Activated naive CD8-positive, alpha-beta T cell treated with anti-CD3 and anti-CD28 coated beads for 36 hours (primary cell): ENCODE results near the gene LDLRAD4. TPM values are rescaled to one million over a fixed set of nuclear protein-coding genes. Genes with fewer than 3 reads are reported as not detected.
A peak's percentile ranks its signal among the peaks of the same experiment; 100 is the strongest.

Experiments
- DNase-seq: peaks from one replicate; pipeline ENCODE4 v3.0.0; 2021
- H3K27ac Mint-ChIP-seq: one replicate; pipeline ENCODE4 v1.8.0; 2022; ENCODE audit warnings: mild to moderate bottlenecking, moderate library complexity, mixed read lengths
- H3K27me3 Mint-ChIP-seq: one replicate; pipeline ENCODE4 v1.8.0; 2022; ENCODE audit warnings: mild to moderate bottlenecking, mixed read lengths
- H3K36me3 Mint-ChIP-seq: one replicate; pipeline ENCODE4 v1.8.0; 2021; ENCODE audit warnings: mild to moderate bottlenecking, mixed read lengths
- H3K4me1 Mint-ChIP-seq: one replicate; pipeline ENCODE4 v1.8.0; 2021; ENCODE audit warnings: mixed read lengths
- H3K4me3 Mint-ChIP-seq: one replicate; pipeline ENCODE4 v1.8.0; 2022; ENCODE audit warnings: mild to moderate bottlenecking, moderate library complexity, mixed read lengths
- H3K9me3 Mint-ChIP-seq: one replicate; pipeline ENCODE4 v1.8.0; 2022; ENCODE audit warnings: mixed read lengths
- total RNA-seq, 2 experiments: library from RNA; stranded (reverse); gene quantifications; one replicate each; pipeline ENCODE4 v1.2.3, GENCODE V29; 2021

The LDLRAD4 gene
- 10 to 100 TPM; 27.4 to 27.5 TPM for total RNA-seq

DNA sequence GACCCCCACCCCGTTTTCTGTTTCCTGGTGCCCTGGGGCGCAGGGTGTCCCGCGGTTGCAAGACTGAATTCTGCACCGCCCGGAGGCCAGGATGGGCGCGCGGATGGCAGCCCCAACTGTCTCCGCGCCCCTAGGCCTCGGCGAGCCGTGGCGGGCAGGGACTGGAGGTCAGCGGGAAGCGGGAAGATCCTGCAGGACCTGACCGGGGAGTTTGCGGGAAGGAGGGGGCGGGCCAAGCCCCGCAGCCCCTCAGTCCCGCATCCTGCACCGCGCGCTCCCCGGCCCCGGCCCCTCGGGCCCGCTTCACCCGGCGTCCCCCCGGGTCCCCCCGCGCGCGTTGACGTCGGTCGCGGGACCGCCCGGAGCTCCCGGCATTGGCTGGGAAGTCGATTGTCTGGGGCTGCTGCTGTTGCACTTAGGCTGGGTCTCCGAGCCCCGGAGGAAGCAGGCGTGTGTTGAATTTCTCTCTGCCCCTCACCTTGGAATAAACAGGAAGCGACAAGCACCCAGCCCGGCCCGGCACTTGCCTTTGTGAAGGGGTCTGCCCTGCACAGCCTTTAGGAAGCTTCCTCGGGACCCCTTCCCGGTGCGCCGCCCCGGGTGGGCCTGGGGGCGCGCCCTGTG lies at the start of gene LDLRAD4:
Gene LDLRAD4, plus strand, starts transcription at position 393 of the 624 bp plus-strand sequence.
- peaks cover 43% of the 10 kb centered on the region for H3K27me3 Mint-ChIP-seq
- peak within 1 kb of the TSS; percentile 76 for H3K4me3 Mint-ChIP-seq
- H3K27ac Mint-ChIP-seq = peak within 1 kb of the TSS; percentile 34
- H3K4me1 Mint-ChIP-seq = peaks cover 43% of the 10 kb centered on the region
- no peaks in the 10 kb centered on the region for H3K9me3 Mint-ChIP-seq
- H3K36me3 Mint-ChIP-seq = peaks cover 2% of the 10 kb centered on the region
- DNase-seq = peak; percentile 42

DNA sequence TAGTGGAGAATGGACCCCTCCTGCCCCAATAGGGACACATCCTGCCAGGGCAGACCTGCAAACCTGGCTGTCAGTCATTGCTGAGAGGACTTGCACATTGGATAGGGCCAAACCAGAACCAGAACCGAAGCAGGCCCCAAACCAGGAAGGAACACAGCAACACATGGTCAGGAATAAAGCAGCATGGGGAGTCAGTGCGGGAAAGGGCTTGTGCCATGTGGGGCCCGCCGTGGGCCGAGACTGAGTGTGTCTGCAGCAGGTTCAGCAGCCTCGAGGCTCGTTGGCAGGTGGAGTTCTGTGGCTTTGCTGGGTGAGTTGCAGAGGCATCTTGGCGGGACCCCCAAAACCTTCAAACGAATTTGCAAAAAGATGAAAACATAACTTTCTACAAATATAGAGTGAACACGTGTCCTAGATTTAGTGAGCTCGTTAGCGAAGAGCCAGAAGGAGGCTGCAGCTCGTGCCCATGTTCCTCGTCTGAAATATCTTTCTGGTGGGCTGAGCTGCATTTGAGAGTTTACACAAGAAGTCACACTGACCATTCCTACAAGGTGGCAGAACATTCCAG lies 44.9 kb upstream of the LDLRAD4 start:
- H3K4me1 Mint-ChIP-seq = peaks cover 11% of the 10 kb centered on the region
- H3K4me3 Mint-ChIP-seq = no peak overlapping the region
- no peaks in the 10 kb centered on the region for H3K9me3 Mint-ChIP-seq
- H3K27me3 Mint-ChIP-seq = no peaks in the 10 kb centered on the region
- H3K27ac Mint-ChIP-seq = no peak overlapping the region
- H3K36me3 Mint-ChIP-seq = no peaks in the 10 kb centered on the region
- DNase-seq = no peak

DNA sequence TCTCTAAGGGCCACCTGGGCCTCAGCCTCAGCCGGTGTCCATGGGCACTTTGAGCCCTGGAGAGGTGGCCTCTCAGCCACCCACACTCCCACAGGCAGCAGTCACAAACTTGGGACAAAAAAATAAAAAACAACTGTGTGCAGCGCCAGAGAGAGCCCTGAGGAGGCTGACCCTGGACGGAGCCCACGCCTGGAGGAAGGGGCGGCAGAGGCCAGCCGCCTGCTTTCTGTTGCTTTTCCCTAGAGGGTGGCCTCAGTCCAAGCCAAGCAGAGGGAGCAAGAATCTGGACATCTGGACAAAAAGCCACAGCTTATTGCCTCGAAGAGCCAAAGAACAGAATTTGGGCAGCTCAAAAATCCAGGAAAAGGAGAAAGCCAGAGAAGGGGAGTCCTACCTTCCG lies 43.3 kb upstream of the LDLRAD4 start:
- no peaks in the 10 kb centered on the region for H3K27me3 Mint-ChIP-seq
- no peak overlapping the region for H3K4me3 Mint-ChIP-seq
- H3K9me3 Mint-ChIP-seq = no peaks in the 10 kb centered on the region
- no peaks in the 10 kb centered on the region for H3K36me3 Mint-ChIP-seq
- H3K27ac Mint-ChIP-seq = no peak overlapping the region
- no peak for DNase-seq
- peaks cover 15% of the 10 kb centered on the region for H3K4me1 Mint-ChIP-seq

DNA sequence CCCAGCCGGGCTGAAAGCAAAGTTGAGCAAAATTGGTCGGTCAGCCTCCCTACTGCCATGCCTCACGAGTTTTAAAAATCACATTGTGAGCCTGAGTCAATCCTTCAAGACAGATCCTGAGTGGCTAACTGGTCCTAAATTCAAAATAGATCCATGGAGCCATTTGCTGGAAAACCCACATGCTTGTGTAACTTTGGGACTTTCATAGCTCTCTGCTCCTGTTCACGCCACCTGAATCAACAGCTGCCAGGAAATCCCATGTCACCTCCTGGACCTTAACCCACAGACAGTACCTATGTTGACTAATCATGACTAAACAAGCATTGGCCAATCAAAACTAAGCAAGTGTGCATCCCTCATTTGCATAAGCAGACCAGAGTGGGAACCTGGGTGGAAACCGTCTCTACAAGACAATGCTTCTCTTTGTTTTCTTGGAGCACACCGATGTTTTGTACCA lies 42.8 kb upstream of the LDLRAD4 start:
- Mint-ChIP-seq H3K27ac (no peak overlapping the region), H3K27me3 (no peaks in the 10 kb centered on the region), H3K4me3 (no peak overlapping the region), H3K36me3 (no peaks in the 10 kb centered on the region), H3K4me1 (peaks cover 17% of the 10 kb centered on the region), H3K9me3 (no peaks in the 10 kb centered on the region)
- DNase-seq = no peak

DNA sequence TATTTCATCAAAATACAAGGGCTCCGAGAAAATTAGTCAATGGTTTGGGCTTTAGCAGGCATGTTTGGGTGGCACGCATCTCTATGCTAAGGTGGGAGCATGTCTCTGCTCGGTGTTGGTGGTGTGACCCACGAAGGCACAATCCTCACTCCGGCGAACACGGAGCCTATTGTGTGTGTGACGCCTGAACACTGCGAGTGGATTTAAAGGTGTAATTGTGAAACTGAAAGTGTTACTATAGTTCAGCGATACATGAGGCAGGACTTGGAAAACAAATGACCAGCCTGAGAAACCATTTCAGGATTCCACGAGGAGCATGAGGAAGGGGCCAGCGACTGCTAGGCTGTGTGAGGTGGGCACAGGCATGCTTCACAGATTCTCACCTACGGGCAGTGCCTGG lies 41.7 kb upstream of the LDLRAD4 start:
- Mint-ChIP-seq H3K27ac (no peak overlapping the region), H3K36me3 (no peaks in the 10 kb centered on the region)
- DNase-seq = no peak

DNA sequence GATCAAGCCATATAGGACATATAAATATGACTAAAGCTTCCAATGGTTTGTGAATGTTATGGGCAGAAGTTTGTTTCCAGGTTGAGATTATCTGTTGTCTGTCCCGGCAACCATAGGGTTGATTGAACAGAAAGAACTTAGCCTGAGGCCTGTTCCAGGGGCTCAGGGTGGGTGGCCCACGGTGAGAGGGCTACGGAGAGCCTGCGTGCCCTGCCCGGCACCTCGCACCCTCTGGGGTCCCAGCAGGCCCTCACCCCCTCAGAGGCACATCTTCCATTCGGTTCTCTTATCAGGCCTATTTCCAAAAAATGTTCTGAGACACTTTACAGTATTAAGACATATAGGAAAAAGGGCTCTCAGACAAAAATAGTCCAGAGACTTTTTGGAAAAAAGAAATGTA lies 40.4 kb upstream of the LDLRAD4 start:
- Mint-ChIP-seq H3K4me3 (no peak overlapping the region), H3K36me3 (no peaks in the 10 kb centered on the region), H3K27me3 (no peaks in the 10 kb centered on the region), H3K9me3 (no peaks in the 10 kb centered on the region), H3K4me1 (peaks cover 17% of the 10 kb centered on the region), H3K27ac (no peak overlapping the region)
- DNase-seq = no peak

More for the DNA sequence above, 41.7 kb upstream of the LDLRAD4 start:
- no peak overlapping the region for H3K4me3 Mint-ChIP-seq
- H3K9me3 Mint-ChIP-seq = no peaks in the 10 kb centered on the region
- peaks cover 17% of the 10 kb centered on the region for H3K4me1 Mint-ChIP-seq
- no peaks in the 10 kb centered on the region for H3K27me3 Mint-ChIP-seq

DNA sequence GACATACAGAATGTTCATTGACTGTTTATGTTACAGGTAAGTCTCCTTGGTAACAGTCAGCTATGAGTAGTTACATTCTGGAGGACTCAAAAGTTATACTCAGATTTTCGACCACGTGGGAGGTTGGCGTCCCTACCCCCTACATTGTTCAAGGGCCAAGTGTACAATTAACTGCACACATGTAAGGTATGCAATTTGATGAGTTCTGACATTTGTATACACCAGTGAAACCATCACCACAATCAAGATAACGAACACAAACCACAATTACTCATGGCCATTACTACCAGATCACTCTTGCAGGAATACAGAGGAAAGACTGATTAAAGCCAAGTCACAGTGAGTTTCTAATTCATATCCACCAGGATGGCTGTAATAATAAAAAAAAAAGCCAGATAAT lies 39.6 kb upstream of the LDLRAD4 start:
- no peak overlapping the region for H3K4me3 Mint-ChIP-seq
- H3K27ac Mint-ChIP-seq = no peak overlapping the region
- peaks cover 10% of the 10 kb centered on the region for H3K4me1 Mint-ChIP-seq
- no peaks in the 10 kb centered on the region for H3K36me3 Mint-ChIP-seq
- DNase-seq = no peak
- no peaks in the 10 kb centered on the region for H3K27me3 Mint-ChIP-seq
- H3K9me3 Mint-ChIP-seq = no peaks in the 10 kb centered on the region

DNA sequence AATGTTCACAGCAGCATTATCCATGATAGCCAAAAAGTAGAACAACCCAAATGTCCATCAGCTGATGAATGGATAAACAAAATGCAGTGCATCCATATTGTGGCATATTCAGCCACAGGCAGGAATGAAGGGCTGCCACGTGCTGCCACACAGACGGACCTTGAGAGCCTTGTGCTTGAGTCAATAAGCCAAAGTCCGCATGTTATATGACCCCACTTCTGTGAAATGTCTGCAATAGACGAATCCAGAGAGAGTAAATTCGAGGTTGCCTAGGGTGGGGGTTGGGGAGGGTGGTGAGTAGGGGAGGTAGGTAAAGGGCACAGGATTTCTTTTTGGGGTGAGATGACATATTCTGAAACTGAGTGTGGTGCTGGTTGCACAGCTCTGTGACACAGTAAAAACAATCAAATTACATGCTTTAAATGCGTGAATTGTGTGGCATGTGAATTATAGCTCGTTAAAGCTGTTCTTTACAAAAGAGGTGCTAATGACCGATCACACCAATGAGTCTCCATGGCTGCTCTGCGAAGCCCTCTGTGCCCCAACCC lies 38.9 kb upstream of the LDLRAD4 start:
- Mint-ChIP-seq H3K4me1 (peaks cover 9% of the 10 kb centered on the region), H3K36me3 (no peaks in the 10 kb centered on the region), H3K27ac (no peak overlapping the region), H3K4me3 (no peak overlapping the region), H3K27me3 (no peaks in the 10 kb centered on the region), H3K9me3 (no peaks in the 10 kb centered on the region)
- no peak for DNase-seq

DNA sequence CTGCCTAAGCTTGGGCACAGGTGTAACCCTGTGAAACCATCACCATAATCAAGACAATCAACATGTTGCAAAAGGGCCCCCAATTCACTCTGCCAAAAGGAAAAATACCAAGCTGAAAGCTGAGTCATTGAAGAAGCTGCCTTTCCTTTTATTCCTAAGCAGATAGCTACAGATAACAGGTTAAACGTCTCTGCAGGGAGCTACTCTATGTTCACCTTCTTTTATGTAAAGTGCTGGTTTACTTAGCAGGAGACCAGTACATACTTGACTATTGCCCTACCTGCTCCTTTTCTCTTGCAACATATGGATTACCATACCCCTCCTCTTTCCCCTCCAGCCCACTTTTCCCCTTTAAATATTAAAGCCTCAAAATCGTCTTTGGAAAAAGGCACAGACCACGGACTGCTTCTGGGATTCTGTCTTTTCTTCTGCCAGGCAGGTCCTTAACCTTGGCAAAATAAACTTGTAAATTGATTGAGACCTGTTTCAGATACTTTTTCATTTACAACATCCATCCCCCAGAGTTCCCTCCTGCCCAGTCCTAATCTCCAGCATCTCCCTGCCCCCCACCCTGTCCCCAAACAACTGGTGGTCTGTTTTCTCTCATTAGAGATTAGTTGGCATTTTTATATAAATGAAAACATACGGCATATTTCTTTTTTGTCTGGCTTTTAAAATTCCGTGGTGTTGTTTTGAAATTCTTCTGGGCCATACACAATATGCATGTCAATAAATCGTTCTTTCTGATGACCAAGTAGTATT lies 37.8 kb upstream of the LDLRAD4 start:
- no peaks in the 10 kb centered on the region for H3K27me3 Mint-ChIP-seq
- no peak overlapping the region for H3K4me3 Mint-ChIP-seq

DNA sequence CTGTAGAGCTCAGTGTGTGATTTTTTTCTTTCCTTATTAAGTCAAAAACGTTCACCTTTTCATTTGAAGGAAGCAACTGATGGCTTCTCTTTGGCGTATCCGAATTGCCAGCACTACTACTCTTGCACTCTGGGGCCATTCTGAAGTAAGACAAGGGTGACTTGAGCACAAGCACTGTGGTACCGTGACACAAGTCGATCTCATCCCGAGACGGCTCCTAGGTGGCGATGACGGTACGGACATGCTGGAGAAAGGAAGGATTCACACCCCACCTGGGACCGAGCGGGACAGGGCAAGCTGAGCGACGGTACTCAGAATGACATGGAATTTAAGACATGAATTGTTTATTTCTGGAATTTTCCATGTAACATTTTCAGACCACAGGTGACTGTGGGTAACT lies 36.8 kb upstream of the LDLRAD4 start:
- Mint-ChIP-seq H3K9me3 (no peaks in the 10 kb centered on the region), H3K4me1 (peaks cover 9% of the 10 kb centered on the region), H3K4me3 (no peak overlapping the region), H3K27me3 (no peaks in the 10 kb centered on the region), H3K36me3 (no peaks in the 10 kb centered on the region), H3K27ac (no peak overlapping the region)
- no peak for DNase-seq

More for the DNA sequence above, 37.8 kb upstream of the LDLRAD4 start:
- no peak for DNase-seq
- Mint-ChIP-seq H3K9me3 (no peaks in the 10 kb centered on the region), H3K4me1 (peaks cover 9% of the 10 kb centered on the region), H3K27ac (no peak overlapping the region), H3K36me3 (no peaks in the 10 kb centered on the region)

DNA sequence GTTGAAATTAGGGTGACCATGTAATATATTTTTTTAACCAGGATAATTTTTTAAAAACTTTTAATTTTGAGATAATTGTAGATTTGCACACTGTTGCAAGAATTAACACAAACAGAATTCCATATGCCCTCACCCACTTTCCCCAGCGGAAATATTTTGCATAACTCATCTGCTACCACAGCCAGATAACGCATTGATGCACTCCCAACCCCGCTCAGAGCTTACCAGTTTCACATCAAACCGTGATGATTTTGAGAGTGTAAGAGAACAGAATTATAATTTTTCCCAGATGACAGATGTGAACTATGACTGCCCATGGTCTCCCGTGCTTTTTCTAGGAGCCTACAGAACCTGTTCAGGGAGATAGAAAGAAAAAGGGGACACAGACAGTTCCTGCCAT lies 35.2 kb upstream of the LDLRAD4 start:
- Mint-ChIP-seq H3K36me3 (no peaks in the 10 kb centered on the region), H3K4me1 (peaks cover 6% of the 10 kb centered on the region), H3K27ac (no peak overlapping the region), H3K4me3 (no peak overlapping the region), H3K27me3 (no peaks in the 10 kb centered on the region), H3K9me3 (no peaks in the 10 kb centered on the region)
- DNase-seq = no peak

DNA sequence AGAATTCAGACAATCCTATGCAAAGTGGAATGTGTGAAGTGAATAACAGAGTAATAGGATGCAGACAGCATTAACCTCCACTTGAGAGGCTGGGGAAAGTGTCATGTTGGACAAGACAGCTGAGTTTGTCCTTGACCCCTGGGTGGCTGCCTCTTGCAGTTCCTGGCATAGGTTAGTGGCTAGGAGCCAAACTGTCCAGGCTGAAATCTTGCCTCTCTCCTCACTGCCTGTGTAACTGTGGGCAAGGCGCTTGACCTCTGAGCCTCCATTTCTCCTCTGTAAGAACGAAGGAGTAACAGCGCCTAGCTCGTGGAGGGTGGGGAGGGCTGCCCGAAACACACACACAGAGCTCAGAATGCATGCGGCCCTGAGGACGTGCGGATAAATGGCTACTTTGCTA lies 34.8 kb upstream of the LDLRAD4 start:
- Mint-ChIP-seq H3K27ac (no peak overlapping the region), H3K36me3 (no peaks in the 10 kb centered on the region), H3K4me1 (peaks cover 4% of the 10 kb centered on the region)

DNA sequence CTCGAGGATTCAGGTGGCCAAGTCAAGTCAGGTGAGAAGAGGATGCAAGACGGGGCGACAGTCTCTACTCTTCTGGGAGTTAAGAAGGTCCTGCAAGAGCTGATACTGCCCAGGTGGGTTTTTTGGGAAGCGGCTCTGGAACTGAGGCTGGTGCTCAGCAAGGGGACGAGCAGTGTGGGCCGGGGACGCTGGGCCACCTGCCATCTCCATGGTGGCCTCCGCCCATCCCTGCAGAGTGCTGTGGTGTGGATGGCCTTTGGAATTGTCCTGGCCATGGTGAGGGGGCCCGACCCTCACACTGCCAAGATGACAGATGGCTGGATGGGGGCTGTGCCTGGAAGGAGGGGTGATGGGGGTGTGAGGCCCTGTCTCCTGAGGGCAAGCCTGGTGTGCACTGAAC lies 34.2 kb upstream of the LDLRAD4 start:
- Mint-ChIP-seq H3K36me3 (no peaks in the 10 kb centered on the region), H3K4me1 (peaks cover 2% of the 10 kb centered on the region), H3K27ac (no peak overlapping the region), H3K9me3 (no peaks in the 10 kb centered on the region), H3K4me3 (no peak overlapping the region), H3K27me3 (no peaks in the 10 kb centered on the region)
- DNase-seq = no peak

More for the DNA sequence above, 34.8 kb upstream of the LDLRAD4 start:
- Mint-ChIP-seq H3K4me3 (no peak overlapping the region), H3K27me3 (no peaks in the 10 kb centered on the region), H3K9me3 (no peaks in the 10 kb centered on the region)
- DNase-seq = no peak

DNA sequence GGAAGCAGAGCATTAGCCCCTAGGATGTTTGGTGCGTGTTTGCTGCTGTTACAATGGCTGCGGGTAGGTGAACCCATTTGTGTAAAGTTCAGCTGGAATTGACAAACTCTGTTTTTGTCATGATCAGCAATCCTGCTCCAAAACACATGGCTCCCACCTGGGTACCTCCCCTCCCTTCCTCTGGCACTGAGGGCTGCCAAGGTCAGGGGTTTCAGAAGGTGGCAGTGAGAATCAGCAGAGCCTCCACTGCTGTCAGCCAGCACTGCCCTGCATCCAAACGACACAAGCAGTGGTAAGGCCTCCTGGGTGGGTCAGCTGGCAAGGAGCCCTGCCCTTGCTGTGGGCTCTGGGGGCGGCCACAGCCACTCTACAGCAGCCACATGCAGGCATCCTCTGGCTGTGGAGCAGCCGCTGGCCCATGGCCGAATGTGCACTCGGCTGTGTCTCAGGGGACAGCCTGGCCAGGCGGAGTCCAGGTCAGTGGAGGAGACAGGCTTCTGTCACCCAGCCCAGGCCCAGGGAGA lies 32.8 kb upstream of the LDLRAD4 start:
- Mint-ChIP-seq H3K4me1 (no peaks in the 10 kb centered on the region), H3K27me3 (no peaks in the 10 kb centered on the region), H3K27ac (no peak overlapping the region), H3K9me3 (no peaks in the 10 kb centered on the region), H3K4me3 (no peak overlapping the region), H3K36me3 (no peaks in the 10 kb centered on the region)
- DNase-seq = no peak

DNA sequence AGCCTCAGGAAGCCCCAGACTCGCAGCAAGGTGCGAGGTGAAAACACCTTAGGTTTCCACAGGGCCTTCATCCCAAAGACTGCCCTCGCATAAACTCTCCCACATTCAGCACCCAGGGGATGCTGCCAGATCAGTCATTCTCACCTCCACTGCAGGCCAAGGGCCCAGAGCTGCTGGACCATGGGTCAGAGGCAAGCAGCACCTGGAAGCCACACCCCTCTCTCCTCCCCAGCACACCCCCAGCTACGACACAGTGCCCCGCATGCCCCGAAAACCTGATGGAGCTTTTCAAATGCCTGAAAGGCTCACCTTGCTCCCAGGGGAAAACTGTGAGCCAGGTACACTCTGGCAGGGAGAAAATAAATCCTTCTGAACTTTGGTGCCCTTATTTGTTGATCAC lies 31.9 kb upstream of the LDLRAD4 start:
- H3K4me1 Mint-ChIP-seq = no peaks in the 10 kb centered on the region
- no peak overlapping the region for H3K27ac Mint-ChIP-seq

More for the DNA sequence above, 31.9 kb upstream of the LDLRAD4 start:
- no peaks in the 10 kb centered on the region for H3K27me3 Mint-ChIP-seq
- DNase-seq = no peak
- H3K36me3 Mint-ChIP-seq = no peaks in the 10 kb centered on the region
- no peak overlapping the region for H3K4me3 Mint-ChIP-seq
- H3K9me3 Mint-ChIP-seq = no peaks in the 10 kb centered on the region
